Measurements from ENCODE around the gene CASP6. TPM values are rescaled to one million over a fixed set of nuclear protein-coding genes. Genes with fewer than 3 reads are reported as not detected.

The CASP6 gene
- polyA plus RNA-seq, 2 donors, result 7.2 to 11.2 TPM

Other genes starting within 250 kb of the CASP6 start
- 1 to 10 TPM; 4.3 to 9.4 TPM for gene MCUB, start 143.2 kb downstream of the CASP6 start, polyA plus RNA-seq
- gene PLA2G12A, start 26.6 kb upstream of the CASP6 start, polyA plus RNA-seq, result 10 to 100 TPM in 1 of 2 donors, 1 to 10 TPM in 1; 5.5 to 24.8 TPM
- gene CFI, start 98.6 kb upstream of the CASP6 start, polyA plus RNA-seq, result 1 to 10 TPM; 5.7 to 7.9 TPM
- gene GAR1, start 112.3 kb upstream of the CASP6 start, polyA plus RNA-seq, result 10 to 100 TPM; 15.9 to 23.1 TPM
- under 1 TPM; 0.06 to 0.07 TPM for gene RRH, start 124.5 kb upstream of the CASP6 start, polyA plus RNA-seq
- gene LRIT3, start 144.7 kb upstream of the CASP6 start, polyA plus RNA-seq, result under 1 TPM; 0.11 to 0.24 TPM
- under 1 TPM; 0.10 to 0.25 TPM for gene EGF, start 209.4 kb upstream of the CASP6 start, polyA plus RNA-seq

All from esophagus (tissue), 2 donors.